ENCODE data around the gene PGD. TPM values are rescaled to one million over a fixed set of nuclear protein-coding genes. Genes with fewer than 3 reads are reported as not detected.
"Not testable (repeated sequence)": the region's sequence is repeated elsewhere in the genome, so short reads cannot be mapped to it uniquely, and the experiment has no call there.

Gene PGD
- polyA plus RNA-seq, 1 donor, result 103 TPM

DNA sequence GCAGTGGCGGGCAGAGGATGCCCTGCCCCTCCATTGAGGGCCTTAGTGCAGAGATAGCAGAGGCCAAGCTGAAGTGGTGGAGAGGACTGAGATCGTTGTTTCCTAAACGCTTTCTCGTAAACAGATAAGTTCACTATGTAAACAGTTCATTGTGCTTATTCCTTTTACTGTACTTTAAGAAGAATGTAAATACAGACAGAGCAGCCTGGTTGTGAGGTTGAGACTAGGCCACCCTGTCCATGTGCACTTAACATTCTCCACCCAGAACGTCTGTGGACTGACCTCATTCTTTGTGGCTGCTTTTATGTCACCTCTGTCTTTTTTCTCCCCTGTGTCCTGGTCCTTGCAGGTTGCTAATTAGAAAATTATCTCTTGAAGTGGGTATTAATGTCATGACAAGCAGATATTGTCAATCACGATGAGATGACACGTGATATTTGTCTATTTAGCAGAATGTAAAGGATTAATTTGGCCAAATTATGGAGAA lies 39.9 kb downstream of the PGD start:
- DNase-seq, result no peak

- DNase-seq, result no peak
These were observed 41.4 kb downstream of the PGD start for GRCh38 chr1:10440305-10440704.

- DNase-seq, result no peak
These were observed 41.9 kb downstream of the PGD start for GRCh38 chr1:10440794-10441193.

- DNase-seq, result no peak
These were observed 45.4 kb downstream of the PGD start for GRCh38 chr1:10444248-10444647.

DNA sequence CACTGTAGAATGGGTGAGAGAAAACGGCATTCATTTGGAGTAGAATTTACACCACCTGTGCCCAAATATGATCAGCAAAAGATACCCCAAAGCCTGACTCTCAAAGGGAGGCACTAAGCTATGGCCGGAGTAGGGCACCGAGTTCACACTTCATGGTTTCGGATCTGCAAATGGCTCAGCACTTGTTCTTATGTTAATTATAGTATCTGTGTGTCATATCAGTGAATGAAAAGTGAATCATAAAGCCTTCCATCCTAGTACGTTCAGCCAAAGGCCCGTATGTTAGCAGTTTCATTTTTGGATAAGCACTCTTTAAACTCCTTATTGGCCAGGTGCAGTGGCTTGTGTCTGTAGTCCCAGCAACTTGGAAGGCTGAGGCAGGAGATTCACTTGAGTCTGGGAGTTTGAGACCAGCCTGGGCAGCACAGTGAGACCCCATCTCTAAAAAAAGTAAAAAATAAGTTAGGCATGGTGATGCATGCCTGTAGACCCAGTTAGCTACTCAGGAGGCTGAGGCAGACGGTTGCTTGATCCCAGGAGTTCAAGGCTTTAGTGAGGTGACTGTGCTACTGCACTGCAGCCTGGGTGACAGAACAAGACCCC lies 46.0 kb downstream of the PGD start:
- no peak for DNase-seq

GRCh38 chr1:10446790-10447422 lies 48.0 kb downstream of the PGD start:
- no peak for DNase-seq

GRCh38 chr1:10449751-10450150 lies 50.9 kb downstream of the PGD start, which contains the start of gene CORT:
Gene CORT (plus strand): TSS chr1:10450031. CDS start chr1:10450224, 193 bp downstream.
- DNase-seq, result no peak

- peak; percentile 34 for DNase-seq
These were observed 51.4 kb downstream of the PGD start for GRCh38 chr1:10450156-10450814.

DNA sequence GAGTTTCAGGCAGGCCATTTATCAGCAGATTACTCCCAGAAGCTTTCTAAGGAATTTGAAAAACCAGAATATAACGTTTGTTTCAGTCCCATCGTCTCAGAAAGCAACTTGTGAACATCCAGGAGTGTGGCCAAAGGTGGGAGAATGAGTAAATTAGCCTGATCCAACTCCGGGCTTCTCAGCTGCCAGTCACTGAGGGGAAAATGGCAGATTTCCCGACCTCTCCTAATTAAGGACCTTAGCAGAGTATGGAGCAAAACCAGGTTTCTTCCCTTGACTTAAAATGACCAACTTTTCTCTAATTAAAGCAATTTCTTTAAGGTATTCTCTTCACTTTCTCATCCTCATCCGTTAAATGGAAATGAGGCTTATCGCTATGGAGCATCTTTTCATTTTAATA lies 52.0 kb downstream of the PGD start:
- no peak for DNase-seq

- DNase-seq, result no peak
These were observed 52.4 kb downstream of the PGD start for GRCh38 chr1:10451287-10451686.

DNA sequence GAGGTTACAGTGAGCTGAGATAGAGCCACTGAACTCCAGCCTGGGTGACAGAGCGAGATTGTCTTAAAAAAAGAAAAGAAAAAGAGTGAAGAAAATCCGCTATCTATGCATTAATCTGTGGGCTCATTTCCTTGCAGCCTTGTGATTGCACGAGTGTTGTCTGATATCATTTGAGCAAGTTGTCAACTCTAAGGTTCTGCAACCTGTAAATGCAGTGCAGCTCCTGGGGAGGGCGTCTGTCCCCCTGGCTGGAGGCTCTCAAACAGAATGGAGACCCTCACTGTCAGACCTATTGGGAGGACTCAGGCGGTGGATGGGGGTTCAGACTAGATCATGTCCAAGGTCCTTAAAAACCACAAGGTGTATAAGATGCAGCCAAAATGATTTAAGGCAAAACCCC lies 57.2 kb downstream of the PGD start:
- DNase-seq, result no peak

DNA sequence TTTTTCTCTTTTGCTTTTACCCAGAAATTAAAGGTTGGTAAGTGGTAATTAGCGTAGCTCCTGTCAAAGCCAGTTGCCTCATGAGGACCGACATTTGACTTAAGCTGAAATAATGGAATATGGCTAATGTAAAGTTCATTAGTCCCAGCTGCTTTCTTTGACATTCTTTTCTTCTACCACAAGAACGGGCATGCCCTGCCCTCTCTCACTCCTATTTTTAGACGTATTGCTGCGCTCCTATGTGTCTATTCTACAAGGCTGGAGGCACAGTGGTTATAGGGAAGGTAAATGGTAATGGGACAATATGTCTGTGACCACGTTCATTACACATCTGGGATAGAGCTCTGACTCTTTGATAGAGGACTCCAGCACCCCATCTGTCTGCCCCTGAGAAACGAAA lies 57.8 kb downstream of the PGD start:
- DNase-seq, result no peak

DNA sequence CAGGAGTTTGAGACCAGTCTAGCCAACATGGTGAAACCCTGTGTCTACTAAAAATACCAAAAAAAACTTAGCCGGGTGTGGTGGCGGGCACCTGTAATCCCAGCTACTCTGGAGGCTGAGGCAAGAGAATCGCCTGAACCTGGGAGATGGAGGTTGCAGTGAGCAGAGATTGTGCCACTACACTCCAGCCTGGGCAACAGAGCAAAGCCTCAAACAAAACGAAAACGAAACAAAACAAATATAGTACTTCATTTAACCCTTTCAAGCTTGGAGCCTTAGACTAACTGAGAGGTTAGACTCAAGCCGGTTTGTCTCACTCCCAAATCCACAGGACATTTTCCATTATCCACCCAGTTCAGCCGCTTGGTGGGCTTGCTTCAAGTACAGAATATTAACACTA lies 58.6 kb downstream of the PGD start:
- not testable (repeated sequence) for DNase-seq

DNA sequence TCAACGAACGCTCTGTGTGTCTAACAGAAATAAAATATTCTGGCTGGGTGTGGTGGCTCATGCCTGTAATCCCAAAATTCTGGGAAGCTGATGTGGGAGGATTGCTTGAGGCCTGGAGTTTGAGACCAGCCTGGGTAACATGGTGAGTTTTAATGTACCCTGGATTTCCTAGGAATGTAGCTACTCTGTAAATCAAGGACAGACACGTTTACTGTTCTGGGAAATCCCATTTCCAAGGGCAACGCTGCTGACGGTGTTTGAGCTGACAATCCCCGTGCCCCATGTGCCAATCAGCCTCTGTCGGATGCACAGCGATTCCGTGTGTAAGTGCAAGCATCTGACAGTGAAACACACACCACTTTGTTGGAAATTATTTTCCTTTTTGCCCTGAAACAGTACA lies 59.0 kb downstream of the PGD start:
- DNase-seq, result no peak

GRCh38 chr1:10459184-10459583 lies 60.3 kb downstream of the PGD start:
- DNase-seq, result no peak

DNA sequence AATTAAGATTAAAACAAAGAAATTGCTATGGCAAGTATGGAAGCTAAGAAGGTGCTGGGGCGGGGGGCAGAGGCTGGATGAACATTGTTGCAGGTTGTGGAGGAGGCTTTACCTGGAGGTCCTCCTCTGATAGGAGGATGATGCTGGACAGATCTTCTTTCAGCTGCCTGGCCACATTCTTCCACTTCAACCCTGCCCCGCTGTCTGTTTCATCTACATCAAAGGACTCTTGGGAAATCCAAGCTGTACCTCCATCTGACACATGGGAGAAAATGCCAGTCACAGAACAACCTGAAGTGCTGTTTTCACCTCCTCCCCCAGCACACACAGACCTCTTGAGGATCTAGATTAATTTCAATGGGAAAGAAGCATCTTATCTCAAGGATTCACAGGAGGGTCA lies 68.2 kb downstream of the PGD start:
- no peak for DNase-seq

DNA sequence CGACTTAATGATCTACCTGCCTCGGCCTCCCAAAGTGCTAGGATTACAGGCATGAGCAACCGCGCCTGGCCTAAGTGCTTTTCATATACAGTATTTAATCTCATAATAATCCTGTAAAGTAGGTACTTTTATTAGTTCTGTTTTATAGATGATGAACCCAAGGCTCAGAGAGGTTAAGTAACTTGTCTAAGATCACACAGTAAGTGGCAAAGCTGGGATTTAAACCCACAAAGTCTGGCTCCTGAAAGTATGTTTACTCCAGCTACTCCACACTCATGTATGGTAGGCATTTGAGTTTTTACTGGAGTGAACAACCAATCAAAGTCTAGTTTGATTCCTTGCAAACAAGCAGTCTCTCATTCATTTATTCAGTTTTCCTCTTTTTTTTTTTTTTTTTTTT lies 71.2 kb downstream of the PGD start:
- no peak for DNase-seq

Other genes with a start within 250 kb of the PGD start
- 203 TPM for gene KIF1B, start 188.5 kb upstream of the PGD start, polyA plus RNA-seq (ENCODE audit: insufficient read length)
- 7.9 TPM for gene CENPS, start 31.4 kb downstream of the PGD start, polyA plus RNA-seq (ENCODE audit: insufficient read length)
- gene CORT, start 51.0 kb downstream of the PGD start, polyA plus RNA-seq (ENCODE audit: insufficient read length), result 2.0 TPM
- 20.8 TPM for gene DFFA, start 73.5 kb downstream of the PGD start, polyA plus RNA-seq (ENCODE audit: insufficient read length)
- 16.6 TPM for gene PEX14, start 75.9 kb downstream of the PGD start, polyA plus RNA-seq (ENCODE audit: insufficient read length)